GM12878 (cell line): ENCODE results near the gene UGT1A8. TPM values are rescaled to one million over a fixed set of nuclear protein-coding genes. Genes with fewer than 3 reads are reported as not detected.

Experiments
- ATAC-seq: fragments of 200-7000 bp; cut with Tn5 transposase; 3 replicates; pipeline ENCODE4 v1.9.1; 2020; ENCODE audit warnings: mild to moderate bottlenecking, moderate library complexity
- BruUV-seq: library from RNA; stranded (reverse); fragments of 400-500 nt; replicated peaks from 2 replicates; lab custom pipeline; 2021; lab: Mats Ljungman, UMichigan
- CTCF ChIA-PET: fragments of 300-600 bp; sonication (Branson Sonifier 250); formaldehyde crosslinking; extraction: SDS; loops from one replicate; lab custom pipeline; 2021; ENCODE audit warnings: inconsistent platforms; lab: Yijun Ruan, JAX
- POLR2A ChIA-PET: fragments of 350-600 bp; formaldehyde crosslinking; extraction: SDS; loops from one replicate; lab custom pipeline; 2021; ENCODE audit warnings: inconsistent platforms; lab: Charles Lee
- RAD21 ChIA-PET: fragments of 300-600 bp; sonication (Branson Sonifier 250); formaldehyde crosslinking; loops from one replicate; lab custom pipeline; 2023; ENCODE audit warnings: antibody characterized with exemption; ENCODE audit not compliant: unreplicated experiment; lab: Charles Lee
- SMC1A ChIA-PET: fragments of 300-600 bp; sonication (Branson Sonifier 250); formaldehyde crosslinking; loops from one replicate; lab custom pipeline; 2023; ENCODE audit not compliant: unreplicated experiment, uncharacterized antibody; lab: Charles Lee
- DNase-seq: peaks from one replicate; pipeline ENCODE4 v3.0.0-alpha.2; 2011; ENCODE audit warnings: low read depth, low spot score
- FAIRE-seq: peaks from 3 replicates; lab custom pipeline; 2011; peaks lifted over from hg19 to GRCh38; lab: Jason Lieb, UNC
- H2AFZ ChIP-seq: 2 replicates; pipeline ENCODE4 v1.6.0; 2011; ENCODE audit warnings: low read depth, low read length, control low read depth; ENCODE audit not compliant: control insufficient read depth
- H3K27ac ChIP-seq: 2 replicates; pipeline ENCODE4 v1.5.1; 2011; ENCODE audit warnings: control low read depth; ENCODE audit not compliant: control insufficient read depth, insufficient read depth
- H3K27me3 ChIP-seq, 2 experiments: replicated peaks in 1 of 2; 2 replicates each; pipeline versions ENCODE4 v1.6.0 to v1.6.1; 2011; ENCODE audit warnings: low read length in 1 of 2; ENCODE audit not compliant: control insufficient read depth in 2 of 2, insufficient read depth in 2 of 2
- H3K36me3 ChIP-seq, 2 experiments: 2 replicates each; pipeline ENCODE4 v1.5.1; 2011; ENCODE audit warnings: low read length in 1 of 2; ENCODE audit not compliant: control insufficient read depth in 2 of 2, insufficient read depth in 2 of 2
- H3K4me1 ChIP-seq: 2 replicates; pipeline ENCODE4 v1.6.1; 2011; ENCODE audit warnings: mild to moderate bottlenecking, low read length, moderate library complexity, mixed read lengths; ENCODE audit not compliant: control insufficient read depth, insufficient read depth
- H3K4me2 ChIP-seq: 2 replicates; pipeline ENCODE4 v1.6.0; 2011; ENCODE audit warnings: control low read depth; ENCODE audit not compliant: control insufficient read depth, insufficient read depth
- H3K4me3 ChIP-seq: fragments of 200-600 bp; sonication (generic); 2 replicates; pipeline ENCODE4 v1.5.1; 2016
- H3K79me2 ChIP-seq: 2 replicates; pipeline ENCODE4 v1.6.0; 2011; ENCODE audit warnings: low read length; ENCODE audit not compliant: control insufficient read depth, insufficient read depth
- H3K9ac ChIP-seq: 2 replicates; pipeline ENCODE4 v1.8.0; 2011; ENCODE audit warnings: low read length, control low read depth, mixed read lengths; ENCODE audit not compliant: control insufficient read depth, insufficient read depth
- H3K9me3 ChIP-seq: replicated peaks from 3 replicates; pipeline ENCODE4 v1.5.1; 2011; ENCODE audit warnings: mild to moderate bottlenecking, low read length; ENCODE audit not compliant: control insufficient read depth, insufficient read depth
- H4K20me1 ChIP-seq: 2 replicates; pipeline ENCODE4 v1.6.0; 2011; ENCODE audit not compliant: control insufficient read depth, insufficient read depth
- NFXL1 ChIP-seq: fragments of 450-650 bp; IDR thresholded peaks from 2 replicates; pipeline ENCODE4 v1.6.1; 2017; ENCODE audit warnings: antibody characterized with exemption, mild to moderate bottlenecking, borderline replicate concordance
- STAT3 ChIP-seq: IDR thresholded peaks from 2 replicates; pipeline ENCODE4 v1.6.1; 2011; ENCODE audit warnings: low read depth, low read length, improper control_type of control experiment
- WRNIP1 ChIP-seq: IDR thresholded peaks from 2 replicates; pipeline ENCODE4 v1.6.1; 2011; ENCODE audit warnings: low read depth, low read length, improper control_type of control experiment, borderline replicate concordance
- ZNF274 ChIP-seq: IDR thresholded peaks from one replicate; pipeline ENCODE4 v1.8.0; 2011; ENCODE audit not compliant: insufficient read length, insufficient read depth
- WGBS: methylation state at CpG from one replicate; pipeline ENCODE4 v1.1.6; 2016; ENCODE audit warnings: low lambda C conversion rate; ENCODE audit not compliant: insufficient replicate concordance, insufficient coverage; ENCODE audit errors: missing lambda C conversion rate; 5-methylcytosine and 5-hydroxymethylcytosine counted together
- in situ Hi-C: fragments of 300-500 bp; cut with MboI; formaldehyde crosslinking; loops from 9 replicates; pipeline ENCODE4 v1.14.3; 2018; ENCODE audit warnings: mixed read lengths
- intact Hi-C: fragments of 100-400 bp; cut with micrococcal nuclease; formaldehyde crosslinking; loops from one replicate; pipeline ENCODE4 v1.14.2; 2022; ENCODE audit not compliant: unreplicated experiment
- polyA plus RNA-seq, 11 experiments: library from polyadenylated mRNA; depleted of rRNA in 4 of 11; unstranded in 6 of 11; stranded (reverse) in 5 of 11; fragments of >200 nt; fragmentation: Nextera tagmentation in 4 of 11; fragmentation: Illumina TruSeq in 1 of 11; extraction: Ambion mirVana in 4 of 11; extraction: Trizol in 1 of 11; gene quantifications; 1 replicate in 1 of 11; 2 replicates in 10 of 11; pipeline versions ENCODE4 v1.2.1 to v1.2.3, GENCODE V29; 2011 to 2016; ENCODE audit warnings: inconsistent platforms in 2 of 11, missing spikeins in 2 of 11, low read depth in 1 of 11
- total RNA-seq, 4 experiments: library from RNA; depleted of rRNA in 3 of 4; stranded (reverse); fragments of >200 nt in 3 of 4; fragmentation: Illumina TruSeq in 1 of 4; extraction: Trizol in 1 of 4; gene quantifications; 2 replicates each; pipeline versions ENCODE4 v1.2.1 to v1.2.3, GENCODE V29; 2013 to 2021
- TF ChIP-seq, protein P1 (sequence below): fragments of 450-650 bp; IDR thresholded peaks from 2 replicates; pipeline ENCODE4 v1.6.1; 2017; ENCODE audit warnings: borderline replicate concordance
- TF ChIP-seq, protein P2 (sequence below): fragments of 150-350 bp; IDR thresholded peaks from 2 replicates; pipeline ENCODE4 v1.6.1; 2016; ENCODE audit warnings: low read depth, low read length
- TF ChIP-seq, protein P3 (sequence below): IDR thresholded peaks from 2 replicates; pipeline ENCODE4 v1.6.1; 2012; ENCODE audit warnings: low read depth, low read length, improper control_type of control experiment
- TF ChIP-seq, protein P4 (sequence below): fragments of 450-650 bp; IDR thresholded peaks from 2 replicates; pipeline ENCODE4 v1.6.1; 2017; ENCODE audit warnings: low read depth, mild to moderate bottlenecking, moderate library complexity

Gene UGT1A8
- total and polyA plus RNA-seq, 10 of the 15 experiments (the other 5 are each of a cell fraction or from before 2014, with no cell fraction given), result not detected

DNA sequence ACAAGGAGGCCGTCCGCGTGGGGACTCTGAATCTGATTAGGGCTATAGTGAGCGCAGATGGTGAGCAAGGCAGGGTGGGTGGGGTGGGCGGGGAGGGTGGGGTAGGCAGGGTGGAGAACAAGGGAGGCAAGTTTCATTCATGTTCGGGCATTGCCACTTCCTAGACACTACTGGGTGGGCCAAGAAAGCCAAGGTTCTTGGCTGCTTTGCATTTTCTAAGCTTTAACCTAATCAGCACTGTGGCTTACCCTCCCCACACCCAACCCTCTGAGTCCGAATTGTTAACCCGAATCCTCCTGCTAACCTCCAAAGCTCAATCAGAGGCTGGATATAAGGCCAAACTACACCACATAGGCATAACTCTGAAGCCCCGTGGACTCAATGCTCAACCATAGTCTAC lies 178.8 kb downstream of the UGT1A8 start:
- Histone ChIP-seq H3K79me2 (no peaks in the 10 kb centered on the region), H3K9ac (no peak overlapping the region), H3K27ac (no peak overlapping the region), H3K4me1 (no peaks in the 10 kb centered on the region), H3K27me3 (no peaks in the 10 kb centered on the region; a peak in 2 of 4 replicates), H2AFZ (no peak overlapping the region), H3K4me2 (no peak overlapping the region), H3K9me3 (no peaks in the 10 kb centered on the region), H3K36me3 (no peaks in the 10 kb centered on the region), H3K4me3 (no peak overlapping the region), H4K20me1 (no peaks in the 10 kb centered on the region)
- intact Hi-C loops (no loop called here), in situ Hi-C loops (no loop called here)
- TF ChIP-seq STAT3 (no peak), NFXL1 (no peak)
- ChIA-PET CTCF (interaction anchor here (0.7 kb wide), 1 partner anchor 16 kb away, joined by 3 read pairs; no protein-coding TSS in a partner anchor), SMC1A (no interaction called here), POLR2A (no interaction called here), RAD21 (no interaction called here)
- 38% methylated on average over 8 of the region's 9 CpGs for WGBS
- no TSS peak for BruUV-seq
- FAIRE-seq (no peak), DNase-seq (no peak), ATAC-seq (no peak)

DNA sequence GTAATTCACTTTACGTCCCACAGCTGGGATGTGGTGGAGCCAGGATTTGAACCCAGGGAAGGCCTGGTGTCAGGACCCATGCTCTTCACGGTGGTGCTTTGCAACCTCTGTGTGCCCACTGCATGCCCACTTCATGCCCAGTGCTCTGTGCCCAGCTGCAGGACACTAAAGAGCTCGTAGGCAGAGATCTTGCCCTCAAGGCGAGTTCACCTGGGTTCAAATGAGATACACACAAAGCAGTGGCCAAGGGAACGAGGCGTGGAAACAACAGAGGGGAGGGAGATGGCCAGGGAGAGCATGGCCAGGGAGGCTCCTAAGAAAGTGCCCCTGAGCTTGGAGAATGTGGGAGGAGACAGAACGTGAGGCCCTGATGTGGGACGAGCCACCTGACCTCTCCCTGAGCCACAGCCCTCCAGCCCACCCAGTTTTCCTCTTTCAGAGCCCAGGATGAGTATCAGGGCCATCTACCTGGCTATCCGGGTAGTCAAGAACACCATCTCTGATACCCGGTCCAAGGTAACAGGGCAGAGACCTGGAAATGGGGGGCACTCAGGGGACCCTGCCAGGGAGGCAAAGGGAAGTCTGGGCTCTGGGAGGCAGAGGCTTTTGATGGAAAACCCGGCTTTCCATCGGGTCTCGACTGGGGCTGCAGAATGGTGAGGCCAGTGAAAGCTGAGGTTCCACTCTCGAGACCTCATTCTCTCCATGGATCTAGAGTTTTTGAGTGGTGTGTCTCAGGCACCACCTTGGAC lies 181.1 kb downstream of the UGT1A8 start:
- in situ Hi-C loops, result no loop called here
- FAIRE-seq (no peak), ATAC-seq (no peak), DNase-seq (no peak)
- ChIA-PET RAD21 (no interaction called here), SMC1A (no interaction called here), POLR2A (no interaction called here), CTCF (no interaction called here)
- Histone ChIP-seq H3K79me2 (no peaks in the 10 kb centered on the region), H3K27me3 (no peaks in the 10 kb centered on the region; a peak in 2 of 4 replicates), H3K27ac (no peak overlapping the region), H3K36me3 (no peaks in the 10 kb centered on the region), H3K9ac (no peak overlapping the region), H3K9me3 (no peaks in the 10 kb centered on the region), H4K20me1 (no peaks in the 10 kb centered on the region), H3K4me3 (no peak overlapping the region), H3K4me1 (no peaks in the 10 kb centered on the region), H2AFZ (no peak overlapping the region), H3K4me2 (no peak overlapping the region)
- BruUV-seq, result no TSS peak
- WGBS, result 27% methylated on average over 14 of the region's 14 CpGs
- intact Hi-C loops, result no loop called here
- TF ChIP-seq WRNIP1, result no peak
- TF ChIP-seq, protein P1, sequence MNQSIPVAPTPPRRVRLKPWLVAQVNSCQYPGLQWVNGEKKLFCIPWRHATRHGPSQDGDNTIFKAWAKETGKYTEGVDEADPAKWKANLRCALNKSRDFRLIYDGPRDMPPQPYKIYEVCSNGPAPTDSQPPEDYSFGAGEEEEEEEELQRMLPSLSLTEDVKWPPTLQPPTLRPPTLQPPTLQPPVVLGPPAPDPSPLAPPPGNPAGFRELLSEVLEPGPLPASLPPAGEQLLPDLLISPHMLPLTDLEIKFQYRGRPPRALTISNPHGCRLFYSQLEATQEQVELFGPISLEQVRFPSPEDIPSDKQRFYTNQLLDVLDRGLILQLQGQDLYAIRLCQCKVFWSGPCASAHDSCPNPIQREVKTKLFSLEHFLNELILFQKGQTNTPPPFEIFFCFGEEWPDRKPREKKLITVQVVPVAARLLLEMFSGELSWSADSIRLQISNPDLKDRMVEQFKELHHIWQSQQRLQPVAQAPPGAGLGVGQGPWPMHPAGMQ, result no peak
- TF ChIP-seq, protein P2, sequence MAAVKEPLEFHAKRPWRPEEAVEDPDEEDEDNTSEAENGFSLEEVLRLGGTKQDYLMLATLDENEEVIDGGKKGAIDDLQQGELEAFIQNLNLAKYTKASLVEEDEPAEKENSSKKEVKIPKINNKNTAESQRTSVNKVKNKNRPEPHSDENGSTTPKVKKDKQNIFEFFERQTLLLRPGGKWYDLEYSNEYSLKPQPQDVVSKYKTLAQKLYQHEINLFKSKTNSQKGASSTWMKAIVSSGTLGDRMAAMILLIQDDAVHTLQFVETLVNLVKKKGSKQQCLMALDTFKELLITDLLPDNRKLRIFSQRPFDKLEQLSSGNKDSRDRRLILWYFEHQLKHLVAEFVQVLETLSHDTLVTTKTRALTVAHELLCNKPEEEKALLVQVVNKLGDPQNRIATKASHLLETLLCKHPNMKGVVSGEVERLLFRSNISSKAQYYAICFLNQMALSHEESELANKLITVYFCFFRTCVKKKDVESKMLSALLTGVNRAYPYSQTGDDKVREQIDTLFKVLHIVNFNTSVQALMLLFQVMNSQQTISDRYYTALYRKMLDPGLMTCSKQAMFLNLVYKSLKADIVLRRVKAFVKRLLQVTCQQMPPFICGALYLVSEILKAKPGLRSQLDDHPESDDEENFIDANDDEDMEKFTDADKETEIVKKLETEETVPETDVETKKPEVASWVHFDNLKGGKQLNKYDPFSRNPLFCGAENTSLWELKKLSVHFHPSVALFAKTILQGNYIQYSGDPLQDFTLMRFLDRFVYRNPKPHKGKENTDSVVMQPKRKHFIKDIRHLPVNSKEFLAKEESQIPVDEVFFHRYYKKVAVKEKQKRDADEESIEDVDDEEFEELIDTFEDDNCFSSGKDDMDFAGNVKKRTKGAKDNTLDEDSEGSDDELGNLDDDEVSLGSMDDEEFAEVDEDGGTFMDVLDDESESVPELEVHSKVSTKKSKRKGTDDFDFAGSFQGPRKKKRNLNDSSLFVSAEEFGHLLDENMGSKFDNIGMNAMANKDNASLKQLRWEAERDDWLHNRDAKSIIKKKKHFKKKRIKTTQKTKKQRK, result no peak
- no peak for TF ChIP-seq ZNF274
- TF ChIP-seq, protein P3, sequence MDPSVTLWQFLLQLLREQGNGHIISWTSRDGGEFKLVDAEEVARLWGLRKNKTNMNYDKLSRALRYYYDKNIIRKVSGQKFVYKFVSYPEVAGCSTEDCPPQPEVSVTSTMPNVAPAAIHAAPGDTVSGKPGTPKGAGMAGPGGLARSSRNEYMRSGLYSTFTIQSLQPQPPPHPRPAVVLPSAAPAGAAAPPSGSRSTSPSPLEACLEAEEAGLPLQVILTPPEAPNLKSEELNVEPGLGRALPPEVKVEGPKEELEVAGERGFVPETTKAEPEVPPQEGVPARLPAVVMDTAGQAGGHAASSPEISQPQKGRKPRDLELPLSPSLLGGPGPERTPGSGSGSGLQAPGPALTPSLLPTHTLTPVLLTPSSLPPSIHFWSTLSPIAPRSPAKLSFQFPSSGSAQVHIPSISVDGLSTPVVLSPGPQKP, result no peak
- TF ChIP-seq, protein P4, sequence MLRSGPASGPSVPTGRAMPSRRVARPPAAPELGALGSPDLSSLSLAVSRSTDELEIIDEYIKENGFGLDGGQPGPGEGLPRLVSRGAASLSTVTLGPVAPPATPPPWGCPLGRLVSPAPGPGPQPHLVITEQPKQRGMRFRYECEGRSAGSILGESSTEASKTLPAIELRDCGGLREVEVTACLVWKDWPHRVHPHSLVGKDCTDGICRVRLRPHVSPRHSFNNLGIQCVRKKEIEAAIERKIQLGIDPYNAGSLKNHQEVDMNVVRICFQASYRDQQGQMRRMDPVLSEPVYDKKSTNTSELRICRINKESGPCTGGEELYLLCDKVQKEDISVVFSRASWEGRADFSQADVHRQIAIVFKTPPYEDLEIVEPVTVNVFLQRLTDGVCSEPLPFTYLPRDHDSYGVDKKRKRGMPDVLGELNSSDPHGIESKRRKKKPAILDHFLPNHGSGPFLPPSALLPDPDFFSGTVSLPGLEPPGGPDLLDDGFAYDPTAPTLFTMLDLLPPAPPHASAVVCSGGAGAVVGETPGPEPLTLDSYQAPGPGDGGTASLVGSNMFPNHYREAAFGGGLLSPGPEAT, result no peak
